Measurements from ENCODE around the gene SYNDIG1.

DNA sequence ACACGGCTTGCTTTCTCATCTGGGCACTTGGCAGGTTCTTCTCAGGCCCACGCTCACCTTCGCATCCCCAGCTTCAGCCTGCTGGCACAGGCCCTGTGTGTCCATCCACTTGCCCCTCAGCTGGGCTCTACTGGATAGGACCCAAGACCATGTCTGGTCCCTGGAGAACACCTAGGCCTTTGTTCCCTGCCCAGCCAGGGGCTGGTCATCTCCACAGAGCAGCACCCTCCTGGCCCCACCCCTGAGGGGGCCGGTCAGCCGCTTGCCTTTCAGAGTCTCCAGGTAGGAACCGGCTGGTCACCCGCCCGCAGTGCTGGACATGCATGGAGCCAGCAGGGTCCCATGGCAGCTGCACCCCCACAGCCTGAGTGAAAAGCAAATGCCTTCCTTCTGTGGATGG, 191.2 kb downstream of the SYNDIG1 start:
- TF ChIP-seq, protein P1, sequence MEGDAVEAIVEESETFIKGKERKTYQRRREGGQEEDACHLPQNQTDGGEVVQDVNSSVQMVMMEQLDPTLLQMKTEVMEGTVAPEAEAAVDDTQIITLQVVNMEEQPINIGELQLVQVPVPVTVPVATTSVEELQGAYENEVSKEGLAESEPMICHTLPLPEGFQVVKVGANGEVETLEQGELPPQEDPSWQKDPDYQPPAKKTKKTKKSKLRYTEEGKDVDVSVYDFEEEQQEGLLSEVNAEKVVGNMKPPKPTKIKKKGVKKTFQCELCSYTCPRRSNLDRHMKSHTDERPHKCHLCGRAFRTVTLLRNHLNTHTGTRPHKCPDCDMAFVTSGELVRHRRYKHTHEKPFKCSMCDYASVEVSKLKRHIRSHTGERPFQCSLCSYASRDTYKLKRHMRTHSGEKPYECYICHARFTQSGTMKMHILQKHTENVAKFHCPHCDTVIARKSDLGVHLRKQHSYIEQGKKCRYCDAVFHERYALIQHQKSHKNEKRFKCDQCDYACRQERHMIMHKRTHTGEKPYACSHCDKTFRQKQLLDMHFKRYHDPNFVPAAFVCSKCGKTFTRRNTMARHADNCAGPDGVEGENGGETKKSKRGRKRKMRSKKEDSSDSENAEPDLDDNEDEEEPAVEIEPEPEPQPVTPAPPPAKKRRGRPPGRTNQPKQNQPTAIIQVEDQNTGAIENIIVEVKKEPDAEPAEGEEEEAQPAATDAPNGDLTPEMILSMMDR (conservative IDR thresholded peaks at IDR 0.05; ENCODE audit: low read length): no peak
- no peak for TF ChIP-seq EZH2phosphoT487 (IDR thresholded peaks at IDR 0.05; ENCODE audit: borderline replicate concordance, low read depth, low read length)
